MM.1S (cell line): ENCODE results near the gene CCDC88C.

Experiments used
- DNase-seq: peaks from one replicate; pipeline ENCODE4 v3.0.0-alpha.2; 2015
- H2AFZ ChIP-seq: fragments of 300-600 bp; sonication (generic); 2 replicates; pipeline ENCODE4 v1.6.0; 2016; ENCODE audit warnings: antibody characterized with exemption, low read length
- H3F3A ChIP-seq: fragments of 300-600 bp; sonication (generic); 2 replicates; pipeline ENCODE4 v1.6.1; 2016; ENCODE audit warnings: mild to moderate bottlenecking, antibody characterized with exemption, low read length, moderate library complexity, mixed read lengths; ENCODE audit not compliant: insufficient read depth
- H3K27ac ChIP-seq: fragments of 300-600 bp; sonication (generic); 2 replicates; pipeline ENCODE4 v1.5.1; 2016; ENCODE audit warnings: mild to moderate bottlenecking, low read length
- H3K27me3 ChIP-seq: fragments of 300-600 bp; sonication (generic); replicated peaks from 2 replicates; pipeline ENCODE4 v1.6.0; 2016; ENCODE audit warnings: low read length; ENCODE audit not compliant: insufficient read depth
- H3K36me3 ChIP-seq: fragments of 300-600 bp; sonication (generic); replicated peaks from 2 replicates; pipeline ENCODE4 v1.6.1; 2016; ENCODE audit warnings: mild to moderate bottlenecking, low read length, mixed read lengths; ENCODE audit not compliant: insufficient read depth
- H3K4me1 ChIP-seq: fragments of 300-600 bp; sonication (generic); 2 replicates; pipeline ENCODE4 v1.6.1; 2016; ENCODE audit warnings: low read length, mixed read lengths
- H3K4me2 ChIP-seq: fragments of 300-600 bp; sonication (generic); 2 replicates; pipeline ENCODE4 v1.6.0; 2016; ENCODE audit warnings: low read depth, low read length
- H3K4me3 ChIP-seq: fragments of 300-600 bp; sonication (generic); 2 replicates; pipeline ENCODE4 v1.5.1; 2016; ENCODE audit warnings: low read length, mixed read lengths
- H3K79me2 ChIP-seq: fragments of 300-600 bp; sonication (generic); 2 replicates; pipeline ENCODE4 v1.6.1; 2016; ENCODE audit warnings: mixed run types, low read length, mixed read lengths
- H3K9ac ChIP-seq: fragments of 300-600 bp; sonication (generic); 2 replicates; pipeline ENCODE4 v1.6.1; 2016; ENCODE audit warnings: low read length, mixed read lengths
- H3K9me2 ChIP-seq: fragments of 300-600 bp; sonication (generic); replicated peaks from 2 replicates; pipeline ENCODE4 v1.6.1; 2016; ENCODE audit warnings: mild to moderate bottlenecking, low read length, mixed read lengths; ENCODE audit not compliant: insufficient read depth
- H3K9me3 ChIP-seq: fragments of 300-600 bp; sonication (generic); replicated peaks from 2 replicates; pipeline ENCODE4 v1.6.1; 2016; ENCODE audit warnings: mild to moderate bottlenecking, low read length, mixed read lengths; ENCODE audit not compliant: insufficient read depth
- H4K20me1 ChIP-seq: fragments of 300-600 bp; sonication (generic); 2 replicates; pipeline ENCODE4 v1.6.1; 2016; ENCODE audit warnings: mild to moderate bottlenecking, low read length, moderate library complexity, mixed read lengths; ENCODE audit not compliant: insufficient read depth
- CTCF ChIP-seq: fragments of 300-600 bp; sonication (generic); IDR thresholded peaks from 2 replicates; pipeline ENCODE4 v1.5.1; 2016; ENCODE audit warnings: antibody characterized with exemption, low read length, mixed read lengths
- EZH2 ChIP-seq: fragments of 300-600 bp; sonication (generic); optimal IDR thresholded peaks from 2 replicates; pipeline ENCODE3; 2017; ENCODE audit warnings: low read depth, mild to moderate bottlenecking, antibody characterized with exemption, low read length, mixed read lengths
- EZH2phosphoT487 ChIP-seq: fragments of 300-600 bp; sonication (generic); IDR thresholded peaks from 2 replicates; pipeline ENCODE4 v1.6.1; 2018; ENCODE audit warnings: antibody characterized with exemption, low read length

CCDC88C gene

GRCh38 chr14:91310606-91311283 is 106.9 kb downstream of the CCDC88C start:
- Histone ChIP-seq H3K27ac (no peak overlapping the region), H3K9me3 (no peaks in the 10 kb centered on the region), H4K20me1 (no peaks in the 10 kb centered on the region), H3K4me3 (no peak overlapping the region), H3K79me2 (peaks cover 92% of the 10 kb centered on the region), H3K27me3 (no peaks in the 10 kb centered on the region), H3K9me2 (no peaks in the 10 kb centered on the region), H3K4me1 (no peaks in the 10 kb centered on the region), H2AFZ (no peak overlapping the region), H3K36me3 (peaks cover 8% of the 10 kb centered on the region; the same call in 1 of the 2 replicates), H3F3A (peaks cover 4% of the 10 kb centered on the region; the same call in 1 of the 2 replicates), H3K4me2 (no peak overlapping the region), H3K9ac (no peak overlapping the region)
- DNase-seq = no peak
- TF ChIP-seq EZH2phosphoT487 (no peak), CTCF (no peak), EZH2 (no peak)

- no peak overlapping the region for H3K9ac ChIP-seq
- no peak overlapping the region for H3K27ac ChIP-seq
- no peaks in the 10 kb centered on the region for H3F3A ChIP-seq
- TF ChIP-seq CTCF (no peak), EZH2phosphoT487 (no peak), EZH2 (no peak)
- H3K79me2 ChIP-seq = peaks cover 90% of the 10 kb centered on the region
- no peak overlapping the region for H2AFZ ChIP-seq
- H3K36me3 ChIP-seq = peaks cover 8% of the 10 kb centered on the region; the same call in 1 of the 2 replicates
- DNase-seq = no peak
- no peaks in the 10 kb centered on the region for H3K27me3 ChIP-seq
- H3K9me3 ChIP-seq = no peaks in the 10 kb centered on the region
- H4K20me1 ChIP-seq = no peaks in the 10 kb centered on the region
- H3K9me2 ChIP-seq = no peaks in the 10 kb centered on the region
- H3K4me2 ChIP-seq = no peak overlapping the region
- H3K4me1 ChIP-seq = no peaks in the 10 kb centered on the region
- H3K4me3 ChIP-seq = no peak overlapping the region
Measured at GRCh38 chr14:91309756-91310280, 107.8 kb downstream of the CCDC88C start.

GRCh38 chr14:91308337-91308736 is 109.3 kb downstream of the CCDC88C start:
- Histone ChIP-seq H3K36me3 (peaks cover 8% of the 10 kb centered on the region; the same call in 1 of the 2 replicates), H2AFZ (no peak overlapping the region), H3K9ac (no peak overlapping the region), H3K27ac (no peak overlapping the region), H3K4me1 (no peaks in the 10 kb centered on the region), H3K9me2 (no peaks in the 10 kb centered on the region), H3K79me2 (peaks cover 82% of the 10 kb centered on the region), H3K27me3 (no peaks in the 10 kb centered on the region), H3K4me3 (no peak overlapping the region), H4K20me1 (no peaks in the 10 kb centered on the region), H3K9me3 (no peaks in the 10 kb centered on the region), H3F3A (no peaks in the 10 kb centered on the region), H3K4me2 (no peak overlapping the region)
- no peak for TF ChIP-seq EZH2
- TF ChIP-seq EZH2phosphoT487 = no peak
- TF ChIP-seq CTCF = no peak
- DNase-seq = no peak
